Heart left ventricle (tissue), 16 donors: ENCODE results near the gene LBX1. TPM values are rescaled to one million over a fixed set of nuclear protein-coding genes. Genes with fewer than 3 reads are reported as not detected.

Experiments used
- ATAC-seq, 4 donors: fragments of 200-7000 bp; cut with Tn5 transposase; one replicate each; pipeline ENCODE4 v1.9.1; 2020 to 2022; ENCODE audit warnings: moderate library complexity in 4 of 4, mild to moderate bottlenecking in 3 of 4, moderate number of reproducible peaks in 1 of 4
- DNase-seq, 5 donors: peaks; one replicate each; pipeline ENCODE4 v3.0.0-alpha.2; 2020
- H3K27ac ChIP-seq, 12 donors: fragments of 200-600 bp; sonication (generic) in 4 of 12; one replicate each; pipeline versions ENCODE4 v1.5.0 to v1.8.0; 2016 to 2022; ENCODE audit warnings: mild to moderate bottlenecking in 2 of 12
- H3K27me3 ChIP-seq, 9 donors: fragments of 200-600 bp; sonication (generic) in 2 of 9; one replicate each; pipeline versions ENCODE4 v1.5.1 to v1.8.0; 2016 to 2022; ENCODE audit warnings: mild to moderate bottlenecking in 3 of 9
- H3K36me3 ChIP-seq, 9 donors: fragments of 200-600 bp; sonication (generic) in 2 of 9; one replicate each; pipeline versions ENCODE4 v1.5.0 to v1.8.0; 2018 to 2022; ENCODE audit warnings: mild to moderate bottlenecking in 2 of 9
- H3K4me1 ChIP-seq, 12 donors: fragments of 200-600 bp; sonication (generic) in 4 of 12; one replicate each; pipeline versions ENCODE4 v1.5.0 to v1.8.0; 2016 to 2022; ENCODE audit warnings: mild to moderate bottlenecking in 3 of 12
- H3K4me3 ChIP-seq, 12 donors: fragments of 200-600 bp; sonication (generic) in 4 of 12; one replicate each; pipeline versions ENCODE4 v1.5.0 to v1.8.0; 2017 to 2022; ENCODE audit warnings: mild to moderate bottlenecking in 9 of 12, moderate library complexity in 4 of 12
- H3K9me3 ChIP-seq, 12 donors: fragments of 200-600 bp; sonication (generic) in 4 of 12; one replicate each; pipeline versions ENCODE4 v1.5.0 to v1.8.0; 2016 to 2022; ENCODE audit warnings: mild to moderate bottlenecking in 1 of 12
- CTCF ChIP-seq, 12 donors: fragments of 200-600 bp; sonication (generic) in 4 of 12; IDR thresholded peaks; one replicate each; pipeline versions ENCODE4 v1.5.0 to v1.8.0; 2018 to 2022; ENCODE audit warnings: antibody characterized with exemption in 12 of 12, mild to moderate bottlenecking in 5 of 12
- POLR2A ChIP-seq, 2 donors: fragments of 450-650 bp; IDR thresholded peaks; one replicate each; pipeline ENCODE4 v1.6.1; 2017; ENCODE audit warnings: antibody characterized with exemption in 2 of 2, mild to moderate bottlenecking in 2 of 2, moderate library complexity in 2 of 2
- WGBS, 4 donors: extraction: QIAGEN DNeasy Blood & Tissue Kit in 2 of 4; methylation state at CpG; one replicate each; pipeline versions ENCODE4 v1.1.5 to v1.1.7; 2013 to 2018; 5-methylcytosine and 5-hydroxymethylcytosine counted together
- intact Hi-C, 10 donors: fragments of 100-400 bp; cut with DNase I; formaldehyde crosslinking; loops; one replicate each; pipeline versions ENCODE4 v1.11.1 to v1.14.2; 2022
- polyA plus RNA-seq, 2 donors: library from polyadenylated mRNA; stranded (reverse); fragments of 200-250 nt; gene quantifications; one replicate each; pipeline ENCODE4 v1.2.3, GENCODE V29; 2013
- total RNA-seq, 9 donors: library from RNA; depleted of rRNA in 2 of 9; stranded (reverse); fragments of >200 nt in 2 of 9; fragmentation: NEBNext Ultra II Directional in 3 of 9; extraction: Animal tissue kit (Norgen Biotek cat#: 25700) in 3 of 9; gene quantifications; one replicate each; pipeline versions ENCODE4 v1.1.0 to v1.2.4, GENCODE V29; 2016 to 2023
- donor health status: ischemic (EF 13 %, LVEDD 7.1; RV severe dilation, severe dysfunction).
- donor health status: healthy with polysubstance abuse.
- donor health status: DM: no; HTN: yes; CAD: no.
- donor health status: DM: no; HTN: no; CAD: no.
- donor health status: ischemic (EF 25% LVEDD 6.9; RV normal size, moderate dysfunction).
- donor health status: ischemic (EF 25% LVEDD 5.7; RV mildly dilated, moderate dysfunction).
- donor health status: healthy.
- donor health status: DM: yes; HTN: yes; CAD: no.
- donor health status: ischemic (EF 35%, LVEDD 5.7; RV mildly dilated, moderate dysfunction).
- donor health status: nonischemic (EF 11% LVEDD 7.7; RV severe dilation, severe dysfunction).
- donor health status: DM: yes; HTN: yes; CAD: no.
- donor health status: PGD.
- donor health status: ischemic (EF 29% LVEDD 5.4; RV normal size, mild dysfunction).
- donor health status: nonischemic (EF 23%, LVEDD 6.1; RV moderate dilation, normal function).

The LBX1 gene
- total and polyA plus RNA-seq, 11 donors: 0.08 TPM; not detected in 10

- H3K4me3 ChIP-seq: peak overlapping the region in 4 of 12 donors; percentile 22 to 34 (median 28)
- no peak for TF ChIP-seq CTCF (IDR thresholded peaks at IDR 0.05)
- TF ChIP-seq POLR2A (IDR thresholded peaks at IDR 0.05): no peak
- H3K4me1 ChIP-seq: peaks cover 2 to 66% (median 44%) of the 10 kb centered on the region in 12 donors
- 3 to 7% (median 4%) methylated on average over 39 to 82 of the region's 82 CpGs for WGBS, 4 donors
- no peak overlapping the region for H3K27ac ChIP-seq
- no peak for DNase-seq
- H3K27me3 ChIP-seq: peaks cover 90 to 100% (median 100%) of the 10 kb centered on the region in 9 donors
- no peaks in the 10 kb centered on the region for H3K36me3 ChIP-seq
- H3K9me3 ChIP-seq: no peaks in the 10 kb centered on the region
- intact Hi-C loops: no loop called here
- no peak for ATAC-seq
These were observed 904 bp downstream of the LBX1 start for GRCh38 chr10:101228153-101228965.

- Histone ChIP-seq H3K9me3 (no peaks in the 10 kb centered on the region), H3K4me3 (peak overlapping the region in 9 of 12 donors; percentile 9 to 51 (median 35)), H3K27me3 (peaks cover 91 to 100% (median 100%) of the 10 kb centered on the region in 9 donors), H3K27ac (no peak overlapping the region), H3K4me1 (peaks cover 2 to 74% (median 50%) of the 10 kb centered on the region in 12 donors), H3K36me3 (no peaks in the 10 kb centered on the region)
- ATAC-seq (no peak), DNase-seq (no peak)
- WGBS, 4 donors: 5 to 10% (median 9%) methylated on average over 17 to 43 of the region's 43 CpGs
- intact Hi-C loops: no loop called here
- no peak for TF ChIP-seq POLR2A (IDR thresholded peaks at IDR 0.05)
- TF ChIP-seq CTCF (IDR thresholded peaks at IDR 0.05): no peak
These were observed 1.7 kb downstream of the LBX1 start for GRCh38 chr10:101227429-101228152.

GRCh38 chr10:101226491-101227428 is 2.5 kb downstream of the LBX1 start:
- Histone ChIP-seq H3K27me3 (peaks cover 89 to 100% (median 99%) of the 10 kb centered on the region in 9 donors), H3K4me3 (peak overlapping the region in 11 of 12 donors; percentile 8 to 51 (median 32)), H3K4me1 (peaks cover 2 to 78% (median 52%) of the 10 kb centered on the region in 12 donors), H3K27ac (no peak overlapping the region), H3K36me3 (no peaks in the 10 kb centered on the region), H3K9me3 (no peaks in the 10 kb centered on the region)
- WGBS, 4 donors: 3 to 4% (median 4%) methylated on average over 50 to 67 of the region's 67 CpGs
- no peak for DNase-seq
- ATAC-seq: no peak
- intact Hi-C loops: no loop called here
- TF ChIP-seq POLR2A (IDR thresholded peaks at IDR 0.05) (no peak), CTCF (IDR thresholded peaks at IDR 0.05) (no peak)
